Fibroblast of lung (primary cell): ENCODE measurements around the gene TJP3.

Source experiments
- CTCF ChIP-seq, 2 donors: IDR thresholded peaks in 1 of 2; conservative IDR thresholded peaks in 1 of 2; 1 replicate in 1 of 2; 2 replicates in 1 of 2; pipeline ENCODE4 v1.5.1; 2011 to 2012; ENCODE audit warnings: low read length in 2 of 2, control low read depth in 1 of 2, inconsistent platforms in 1 of 2, low read depth in 1 of 2, mild to moderate bottlenecking in 1 of 2
- EZH2 ChIP-seq: IDR thresholded peaks from 2 replicates; pipeline ENCODE4 v1.5.1; 2012; ENCODE audit warnings: low read length, control low read depth, mild to moderate bottlenecking; ENCODE audit errors: missing control alignments

GRCh38 chr19:3785938-3786824 is 78.0 kb downstream of the TJP3 start, which contains the start of gene MATK:
- TF ChIP-seq CTCF (conservative IDR thresholded peaks at IDR 0.05 in 1 of 2, IDR thresholded peaks at IDR 0.05 in 1 of 2; ENCODE audit: low read depth in 1 of 2, low read length in 2 of 2) (no peak), EZH2 (no peak)
